ENCODE measurements around the gene MR1.

MR1 gene

GRCh38 chr1:181092883-181093458 lies 59.2 kb downstream of the MR1 start:
- no peak for DNase-seq

DNA sequence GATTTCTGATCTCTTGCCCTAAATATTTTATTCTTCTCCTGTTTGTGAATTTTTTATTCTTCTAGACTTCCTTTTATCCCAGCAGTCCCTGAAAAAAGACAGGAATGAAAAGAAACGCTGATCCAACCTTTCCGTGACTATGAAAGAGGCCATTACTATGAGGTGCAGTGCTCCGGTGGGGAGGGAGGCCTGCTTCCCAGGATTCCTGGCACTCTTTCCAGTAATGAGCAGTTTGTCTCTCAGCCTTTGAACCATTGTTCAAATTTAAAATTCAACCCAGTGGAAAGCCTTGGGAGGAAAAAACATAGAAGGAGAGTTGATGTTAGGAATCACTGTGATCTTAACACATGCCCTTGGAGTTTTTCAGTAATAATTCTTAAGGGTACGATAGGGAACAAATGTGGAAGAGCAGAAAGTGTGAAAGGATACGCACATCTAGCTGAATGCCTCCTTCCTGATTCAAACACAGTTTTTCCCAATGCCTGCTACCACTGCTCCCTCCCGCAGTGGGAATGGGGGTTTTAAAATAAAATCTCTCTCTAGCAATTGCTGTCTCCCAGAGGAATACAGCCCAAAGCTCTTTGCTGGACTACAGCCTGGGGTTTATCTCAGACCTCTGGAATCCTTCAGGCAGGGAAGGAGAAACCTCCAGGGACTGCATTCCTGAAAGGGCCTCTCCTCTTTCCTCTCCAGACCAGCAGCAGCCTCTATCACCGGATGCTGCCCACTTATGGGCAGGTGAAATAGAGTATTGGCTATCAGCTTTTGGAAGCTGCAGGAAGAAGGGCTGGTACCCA lies 60.8 kb downstream of the MR1 start:
- no peak for DNase-seq

DNA sequence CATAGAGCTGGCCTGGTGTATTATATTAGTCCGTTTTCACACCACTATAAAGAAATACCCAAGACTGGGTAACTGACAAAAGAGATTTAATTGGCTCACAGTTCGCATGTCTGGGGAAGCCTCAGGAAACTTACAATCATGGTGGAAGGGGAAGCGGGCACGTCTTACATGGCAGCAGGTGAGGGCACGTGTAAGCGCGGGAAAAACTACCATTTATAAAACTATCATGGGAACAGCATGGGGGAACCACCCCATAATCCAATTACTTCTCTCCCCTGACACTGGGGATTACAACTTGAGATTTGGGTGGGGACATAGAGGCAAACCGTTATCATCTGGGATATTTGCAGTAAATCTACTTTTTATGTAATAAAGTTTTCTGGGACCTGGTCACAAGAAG lies 61.5 kb downstream of the MR1 start:
- DNase-seq: no peak

- DNase-seq: no peak
These were observed 62.0 kb downstream of the MR1 start for GRCh38 chr1:181095763-181096184.

DNA sequence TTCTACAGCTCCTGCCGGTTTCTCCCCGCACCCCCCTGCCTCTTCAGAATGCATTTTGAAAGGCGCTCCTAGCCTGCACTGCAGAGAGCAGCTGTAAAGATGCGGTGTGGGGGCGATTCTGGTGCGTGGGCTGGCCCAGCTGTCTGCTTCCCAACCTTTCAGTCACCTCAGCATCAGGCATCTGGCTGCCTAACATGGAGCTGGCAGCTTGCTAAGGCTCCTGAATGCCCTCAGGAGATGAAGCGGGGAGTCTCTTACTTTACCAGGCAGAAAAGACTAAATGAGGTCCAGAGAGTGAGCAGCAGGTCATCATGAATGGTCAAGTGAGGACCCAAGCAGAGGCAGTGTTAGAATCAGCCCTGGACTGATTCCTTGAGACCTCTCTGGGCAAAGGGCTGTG lies 63.5 kb downstream of the MR1 start:
- DNase-seq: no peak

DNA sequence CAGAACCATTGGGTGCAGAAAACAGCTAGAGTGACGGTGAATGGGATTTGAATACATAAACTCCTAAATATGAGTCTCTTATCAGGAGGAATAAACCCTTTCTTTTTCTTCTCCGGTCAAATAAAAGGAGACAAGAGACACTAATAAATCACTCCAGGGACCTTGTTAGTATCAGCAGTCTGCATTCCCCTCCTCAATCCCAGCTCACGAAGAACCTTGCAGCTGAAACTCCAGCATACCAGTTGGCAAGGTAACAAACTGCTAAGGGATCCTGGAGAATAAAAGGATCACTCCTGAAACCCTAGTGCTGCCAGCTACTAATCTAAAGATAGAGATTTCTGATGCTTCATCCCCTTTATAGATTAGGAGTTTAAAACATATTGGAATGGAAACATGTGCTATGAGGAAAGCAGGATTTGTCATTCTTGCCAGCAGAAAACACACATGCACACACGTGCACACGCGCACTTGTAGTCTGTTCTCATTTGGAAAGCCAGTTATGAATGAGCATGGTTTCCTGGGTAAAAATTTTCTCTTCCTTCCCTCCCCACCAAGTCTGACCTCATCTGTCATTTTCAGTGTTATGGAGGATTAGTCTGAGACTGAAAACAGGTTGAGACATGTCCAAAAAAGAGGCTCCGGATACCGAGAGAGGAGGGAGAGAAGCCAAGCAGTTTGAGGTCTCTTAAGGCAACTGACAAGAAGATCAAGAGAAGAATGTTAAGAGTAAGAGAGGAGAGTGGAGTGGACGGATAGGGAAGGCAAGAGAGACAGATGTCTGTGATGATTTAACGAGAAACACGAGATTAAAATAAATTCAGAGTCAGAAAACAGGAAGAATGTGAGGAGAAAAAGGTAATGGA lies 65.6 kb downstream of the MR1 start:
- DNase-seq: peak; percentile 61

- peak; percentile 68 for DNase-seq
These were observed 66.5 kb downstream of the MR1 start for GRCh38 chr1:181100015-181100905.

GRCh38 chr1:181100934-181101333 lies 67.2 kb downstream of the MR1 start:
- no peak for DNase-seq

DNA sequence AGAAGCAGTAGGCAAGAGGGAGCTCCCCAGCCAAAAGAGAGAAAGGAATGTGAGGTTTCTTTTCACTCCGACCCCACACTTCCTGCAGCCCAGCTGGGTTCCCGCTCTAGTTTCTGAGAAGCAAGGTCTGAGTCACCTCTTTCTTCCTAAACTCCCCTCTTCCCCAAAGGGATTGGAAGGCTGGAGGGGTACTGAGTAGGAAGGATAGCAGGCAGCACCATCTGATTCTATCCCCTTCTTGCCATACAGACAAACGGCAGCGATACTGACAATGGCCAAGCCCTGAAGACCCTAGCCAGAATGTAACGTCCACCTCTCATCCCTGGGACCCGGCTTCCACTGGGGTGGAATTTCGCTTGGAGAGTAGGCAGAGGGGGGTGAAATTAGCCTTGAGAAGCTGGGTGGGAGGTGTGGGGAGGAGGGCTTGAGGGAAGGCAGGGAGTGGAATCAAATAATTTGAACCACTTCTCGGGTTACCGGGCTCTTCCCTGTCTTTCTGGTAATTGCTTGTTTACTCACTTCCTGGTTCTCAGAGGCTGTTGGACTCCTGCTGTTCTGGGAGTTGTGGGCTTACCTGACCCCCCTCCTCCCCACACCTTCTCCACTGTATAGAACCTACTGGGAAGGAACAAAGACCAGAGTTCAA lies 67.9 kb downstream of the MR1 start:
- DNase-seq: no peak

DNA sequence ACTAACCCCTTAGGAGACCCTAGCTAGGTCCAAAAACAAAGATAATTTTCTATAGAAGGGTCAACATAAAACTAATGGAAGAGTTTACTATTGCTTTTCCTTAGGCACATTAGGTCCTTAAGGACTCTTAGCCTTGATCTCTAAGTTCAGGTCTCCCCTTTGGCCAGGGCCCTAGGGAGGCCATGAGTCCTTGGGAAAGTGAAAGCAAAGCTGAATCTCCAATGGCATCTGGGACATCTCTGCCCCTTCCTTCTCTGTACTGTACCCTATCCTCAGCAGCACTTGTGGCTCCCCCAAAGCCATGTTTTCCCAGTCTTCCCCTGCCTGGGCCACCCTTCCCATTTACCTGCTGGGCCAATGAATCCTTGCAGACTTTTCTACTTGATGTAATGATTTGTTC lies 69.1 kb downstream of the MR1 start:
- DNase-seq: peak; percentile 52

GRCh38 chr1:181103399-181103798 lies 69.6 kb downstream of the MR1 start:
- DNase-seq: no peak

GRCh38 chr1:181104042-181104789 lies 70.4 kb downstream of the MR1 start:
- DNase-seq: no peak

DNA sequence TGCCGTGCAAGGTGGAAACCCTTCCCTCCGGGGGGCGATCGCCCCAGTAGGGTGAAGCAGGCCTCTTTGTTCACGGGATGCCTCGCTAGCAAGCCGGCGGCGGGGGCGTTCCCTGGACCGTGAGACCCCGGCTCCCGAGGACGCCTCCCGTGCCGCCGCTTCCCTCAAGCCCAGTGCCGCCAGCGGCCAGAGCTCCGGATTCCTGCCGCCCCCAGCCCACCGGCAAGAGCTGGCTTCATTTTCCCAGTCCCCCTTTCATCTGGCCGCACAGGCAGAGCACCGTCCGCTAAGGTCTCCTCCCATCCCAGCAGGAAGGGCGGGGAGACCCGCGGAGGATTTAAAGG lies 71.0 kb downstream of the MR1 start:
- no peak for DNase-seq

GRCh38 chr1:181105134-181106021 lies 71.6 kb downstream of the MR1 start:
- peak; percentile 82 for DNase-seq

- no peak for DNase-seq
These were observed 72.2 kb downstream of the MR1 start for GRCh38 chr1:181106022-181106312.

GRCh38 chr1:181106479-181106878 lies 72.7 kb downstream of the MR1 start:
- DNase-seq: no peak

DNA sequence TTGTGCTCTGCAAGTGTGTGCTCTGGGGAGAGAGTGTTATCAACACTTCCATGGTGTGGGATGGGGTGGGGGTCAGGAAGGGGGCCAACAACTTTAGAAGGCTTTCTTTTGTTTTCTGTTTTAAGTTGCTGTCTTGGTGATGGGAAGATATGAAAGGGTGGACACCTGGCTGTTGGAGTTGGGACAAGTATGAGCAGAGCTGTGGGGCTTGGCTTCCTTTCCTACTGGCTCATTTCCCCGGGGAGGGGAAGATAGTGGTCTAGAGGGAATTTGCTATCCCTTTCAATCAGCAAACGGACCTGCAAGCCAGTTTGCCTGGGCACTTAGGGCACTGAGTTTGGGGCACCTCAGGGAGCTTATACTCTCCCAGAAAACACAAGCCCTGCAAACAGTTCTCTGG lies 73.9 kb downstream of the MR1 start:
- no peak for DNase-seq

GRCh38 chr1:181108304-181108867 lies 74.6 kb downstream of the MR1 start:
- no peak for DNase-seq

- DNase-seq: no peak
These were observed 76.2 kb downstream of the MR1 start for GRCh38 chr1:181110013-181110412.
